Measurements from ENCODE around the gene G2E3.

GRCh38 chr14:30533126-30533525, 25.8 kb upstream of the G2E3 start:
- TF ChIP-seq CTCF (IDR thresholded peaks at IDR 0.05; ENCODE audit: low read depth, low read length, missing input control) (no peak), JUND (IDR thresholded peaks at IDR 0.05) (no peak), FOXA2 (IDR thresholded peaks at IDR 0.05) (no peak)
